ENCODE results near the gene ZNF649.

DNA sequence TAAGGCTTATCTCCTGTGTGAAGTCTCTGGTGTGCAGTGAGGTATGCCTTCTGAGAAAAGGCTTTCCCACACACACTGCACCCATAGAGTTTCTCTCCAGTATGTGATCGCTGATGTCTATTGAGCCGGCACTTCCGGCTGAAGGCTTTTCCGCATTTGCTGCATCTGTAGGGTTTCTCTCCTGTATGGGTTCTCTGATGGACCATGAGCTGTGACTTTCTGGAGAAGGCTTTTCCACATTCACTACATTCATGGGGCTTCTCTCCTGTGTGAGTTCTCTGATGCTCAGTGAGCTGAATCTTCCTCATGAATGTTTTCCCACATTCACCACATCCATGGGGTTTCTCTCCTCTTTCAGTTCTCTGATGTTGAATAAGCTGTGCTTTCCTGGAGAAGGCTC is 31.7 kb downstream of the ZNF649 start:
- TF ChIP-seq EZH2 (IDR thresholded peaks at IDR 0.05; ENCODE audit: insufficient read depth, poor library complexity, severe bottlenecking) (no peak), EZH2phosphoT487 (IDR thresholded peaks at IDR 0.05; ENCODE audit: insufficient read depth, low read depth) (no peak)
